ENCODE measurements around the gene E2F4. TPM values are rescaled to one million over a fixed set of nuclear protein-coding genes. Genes with fewer than 3 reads are reported as not detected.

E2F4 gene
- total and polyA plus RNA-seq, 9 of the 15 experiments (the other 6 are each of a cell fraction or from before 2014, with no cell fraction given), result 9.7 to 139 (median 106) TPM

GRCh38 chr16:67188798-67189197 lies 3.2 kb upstream of the E2F4 start:
- BruUV-seq (replicated peaks), result no TSS peak
- whole genome bisulfite sequencing (ENCODE audit: insufficient coverage, low coverage, missing lambda C conversion rate), result 79% methylated on average over 14 of the region's 15 CpGs

More at GRCh38 chr16:67188798-67189197, 3.2 kb upstream of the E2F4 start:
- Histone ChIP-seq H3K79me2 (ENCODE audit: control insufficient read depth, insufficient read depth, low read length) (peaks cover 26% of the 10 kb centered on the region), H3K9ac (ENCODE audit: insufficient read depth in 1 of 2, low read depth in 2 of 2, low read length in 2 of 2) (no peak overlapping the region; a peak in 1 of 4 replicates), H3K27me3 (ENCODE audit: control insufficient read depth in 2 of 2, insufficient read depth in 2 of 2, low read length in 2 of 2) (no peaks in the 10 kb centered on the region), H3K36me3 (ENCODE audit: control insufficient read depth, insufficient read depth, low read length) (peaks cover 11% of the 10 kb centered on the region), H3K9me1 (ENCODE audit: control insufficient read depth, insufficient read depth, low read length) (no peaks in the 10 kb centered on the region), H4K20me1 (replicated peaks; ENCODE audit: control insufficient read depth, insufficient read depth, low read length) (peaks cover 11% of the 10 kb centered on the region), H3K4me2 (ENCODE audit: insufficient read depth, low read length) (no peak overlapping the region), H3K27ac (ENCODE audit: extremely low read depth, low read depth, low read length) (no peak overlapping the region), H3K4me3 (no peak overlapping the region), H3K4me1 (replicated peaks in 1 of 2; ENCODE audit: control insufficient read depth in 2 of 2, insufficient read depth in 2 of 2, low read length in 2 of 2) (peaks cover 33 to 72% of the 10 kb centered on the region in 2 experiments), H2AFZ (ENCODE audit: low read depth, low read length) (no peak overlapping the region), H3K9me3 (replicated peaks; ENCODE audit: control insufficient read depth, insufficient read depth, low read depth, low read length) (no peaks in the 10 kb centered on the region)
- no peak for ATAC-seq
- no peak for TF ChIP-seq ZBTB11 (CRISPR knock-in tag; IDR thresholded peaks at IDR 0.05)
- TF ChIP-seq DIDO1 (tag; IDR thresholded peaks at IDR 0.05; ENCODE audit: low read depth), result no peak
- TF ChIP-seq ARID2 (IDR thresholded peaks at IDR 0.05), result no peak
- no peak for TF ChIP-seq U2AF1 (optimal IDR thresholded peaks at IDR 0.05; ENCODE audit: low read depth, low read length)
- no peak for TF ChIP-seq RBM15 (IDR thresholded peaks at IDR 0.05; ENCODE audit: insufficient read depth, low read length)
- in situ Hi-C loops (cut with MboI), result no loop called here
- intact Hi-C loops (cut with micrococcal nuclease), result loop anchor here (10.0 kb wide), 2 partner anchors 174 to 234 kb away; no protein-coding TSS in a partner anchor
- CTCF ChIA-PET (ENCODE audit: low intra/inter-chr PET ratio), result no interaction called here
- POLR2A ChIA-PET, result interaction anchor here (1.0 kb wide), 1 partner anchor 12 kb away, joined by 3 read pairs; no protein-coding TSS in a partner anchor
- no peak for FAIRE-seq
- DNase-seq (ENCODE audit: extremely low read depth in 1 of 4, low spot score in 3 of 4), result no peak
